OCI-LY7 (cell line): Measurements from ENCODE around the gene RUFY3.

ENCODE experiments used
- CTCF ChIP-seq: fragments of 200-600 bp; sonication (generic); conservative IDR thresholded peaks from 2 replicates; pipeline ENCODE4 v1.5.1; 2014; ENCODE audit warnings: mild to moderate bottlenecking, antibody characterized with exemption, low read length, moderate library complexity, mixed read lengths
- EZH2phosphoT487 ChIP-seq: fragments of 200-600 bp; sonication (generic); IDR thresholded peaks from 2 replicates; pipeline ENCODE4 v1.6.1; 2018; ENCODE audit warnings: low read depth, borderline replicate concordance, mild to moderate bottlenecking, mixed run types, antibody characterized with exemption, low read length, moderate library complexity, mixed read lengths

- no peak for TF ChIP-seq CTCF
- no peak for TF ChIP-seq EZH2phosphoT487
Measured at GRCh38 chr4:70734168-70734954, 12.6 kb downstream of the RUFY3 start.
